ENCODE data around the gene EIF3D. TPM values are rescaled to one million over a fixed set of nuclear protein-coding genes. Genes with fewer than 3 reads are reported as not detected.

The EIF3D gene
- total and polyA plus RNA-seq, 2 of the 4 experiments (the other 2 are of a cell fraction), result 339 to 746 TPM

DNA sequence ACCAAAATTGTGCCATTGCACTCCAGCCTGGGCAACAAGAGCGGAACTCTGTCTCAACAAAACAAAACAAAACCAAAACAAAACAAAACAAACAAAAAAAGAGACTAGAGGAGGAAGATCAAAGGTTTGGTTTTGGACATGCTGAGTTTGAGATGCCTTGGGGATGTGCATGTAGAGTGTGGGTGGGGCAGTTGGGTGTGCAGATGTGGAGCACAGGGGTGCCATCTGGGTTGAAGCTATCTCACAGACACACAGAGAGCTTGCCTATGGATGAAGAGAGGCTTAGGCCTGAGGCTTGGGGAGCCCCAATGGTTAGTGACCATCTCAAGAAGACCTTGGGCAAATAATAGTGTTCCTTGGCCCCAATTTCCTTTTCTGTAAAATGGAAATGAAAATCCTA lies 45.8 kb upstream of the EIF3D start (continued):
- TF ChIP-seq FOS (IDR thresholded peaks at IDR 0.05; ENCODE audit: low read depth, low read length), result no peak

- CTCF ChIA-PET, result no interaction called here
Observed at GRCh38 chr22:36573815-36574363, 44.9 kb upstream of the EIF3D start.

More at GRCh38 chr22:36573815-36574363, 44.9 kb upstream of the EIF3D start:
- peak overlapping the region; percentile 57; the same call in 1 of the 2 replicates for H4K91ac ChIP-seq (ENCODE audit: insufficient read depth, low read depth, low read length)
- peak overlapping the region; percentile 63 for H2AFZ ChIP-seq (replicated peaks; ENCODE audit: low read length, poor library complexity)
- peaks cover 13% of the 10 kb centered on the region for H3K27me3 ChIP-seq (ENCODE audit: control insufficient read depth, insufficient read depth, low read length)
- DNase-seq (no peak), ATAC-seq (ENCODE audit: low read depth) (no peak)
- intact Hi-C loops (cut with micrococcal nuclease) (no loop called here), dilution Hi-C loops (cut with HindIII; ENCODE audit: low sequenced_read_pairs, unreplicated experiment) (no loop called here), in situ Hi-C loops (cut with MboI; ENCODE audit: low sequenced_read_pairs) (no loop called here)
- peak overlapping the region; percentile 19; the same call in 1 of the 2 replicates for H2BK120ac ChIP-seq (ENCODE audit: low read depth, low read length)
- POLR2A ChIA-PET (ENCODE audit: unreplicated experiment), result no interaction called here
- peak overlapping the region; percentile 40 for H3K4ac ChIP-seq (ENCODE audit: low read depth, low read length)
- peak overlapping the region; percentile 24; the same call in 1 of the 2 replicates for H2AK5ac ChIP-seq (ENCODE audit: low read depth, low read length)
- H3K9me3 ChIP-seq (ENCODE audit: control insufficient read depth, insufficient read depth, low read length), result no peaks in the 10 kb centered on the region
- no peak overlapping the region for H4K5ac ChIP-seq (ENCODE audit: low read depth, low read length)
- no peak overlapping the region for H3K4me2 ChIP-seq (ENCODE audit: low read depth, low read length)
- peak overlapping the region; percentile 33 for H2AK9ac ChIP-seq (replicated peaks; ENCODE audit: low read depth, low read length, poor library complexity)
- TF ChIP-seq MXI1 (IDR thresholded peaks at IDR 0.05; ENCODE audit: borderline replicate concordance, low read depth, low read length), result no peak
- TF ChIP-seq RFX5 (IDR thresholded peaks at IDR 0.05; ENCODE audit: low read depth, low read length), result no peak
- TF ChIP-seq SMC3 (IDR thresholded peaks at IDR 0.05; ENCODE audit: low read depth, low read length), result no peak
- TF ChIP-seq FOS (IDR thresholded peaks at IDR 0.05; ENCODE audit: low read depth, low read length), result no peak
- BruUV-seq (replicated peaks), result no TSS peak
- H2BK20ac ChIP-seq (ENCODE audit: low read depth, low read length), result peak overlapping the region; percentile 5; the same call in 1 of the 2 replicates
- WGBS, 2 experiments (ENCODE audit: extremely low coverage in 2 of 2, insufficient read length in 1 of 2), result 30% methylated on average over 7 of the region's 9 CpGs; no CpG with 5 or more reads in 1 of the 2 experiments
- H2BK5ac ChIP-seq (ENCODE audit: low read depth, low read length, poor library complexity, severe bottlenecking), result no peak overlapping the region
- no peaks in the 10 kb centered on the region; the same call in 1 of the 2 replicates for H4K20me1 ChIP-seq (ENCODE audit: insufficient read depth, low read length)
- H4K8ac ChIP-seq (ENCODE audit: low read depth in 2 of 2, low read length in 2 of 2), result no peak overlapping the region
- H3K36me3 ChIP-seq (ENCODE audit: control insufficient read depth, insufficient read depth, low read length), result no peaks in the 10 kb centered on the region
- H3K4me1 ChIP-seq (ENCODE audit: control insufficient read depth, insufficient read depth, low read length), result peaks cover 6% of the 10 kb centered on the region; the same call in 1 of the 2 replicates
- no peak overlapping the region for H3K18ac ChIP-seq (ENCODE audit: low read depth, low read length)
- H3K4me3 ChIP-seq (ENCODE audit: insufficient read depth, low read depth, low read length), result no peak overlapping the region
- no peak overlapping the region for H3K56ac ChIP-seq (ENCODE audit: extremely low read depth, insufficient read depth, low read length)
- H3K9me1 ChIP-seq (ENCODE audit: insufficient read depth, low read length), result peaks cover 5% of the 10 kb centered on the region
- H3K9ac ChIP-seq (ENCODE audit: low read depth, low read length), result no peak overlapping the region
- H3K14ac ChIP-seq (replicated peaks; ENCODE audit: low read depth, low read length), result no peak overlapping the region
- no peak overlapping the region for H3K27ac ChIP-seq (ENCODE audit: insufficient read depth, low read length)
- no peak overlapping the region for H2BK15ac ChIP-seq (ENCODE audit: low read depth, low read length)
- no peaks in the 10 kb centered on the region for H3K79me1 ChIP-seq (ENCODE audit: low read depth in 1 of 2, low read length in 2 of 2)
- 0 out of 2 replicates have a peak overlapping the region, but pooled peaks have one; percentile 24 for H3K23ac ChIP-seq (ENCODE audit: low read depth, low read length)

Measured in IMR-90 (cell line).